GM23248 (cell line): ENCODE results near the gene KCTD3.

Experiments used
- EZH2 ChIP-seq: fragments of 200-600 bp; sonication (generic); IDR thresholded peaks from 2 replicates; pipeline ENCODE4 v1.6.1; 2018; ENCODE audit warnings: antibody characterized with exemption, mild to moderate bottlenecking; ENCODE audit not compliant: insufficient read depth, poor library complexity, severe bottlenecking
- EZH2phosphoT487 ChIP-seq: fragments of 200-600 bp; sonication (generic); IDR thresholded peaks from 2 replicates; pipeline ENCODE4 v1.6.1; 2018; ENCODE audit warnings: antibody characterized with exemption, moderate library complexity, mild to moderate bottlenecking, low read depth; ENCODE audit not compliant: insufficient read depth

- no peak for TF ChIP-seq EZH2
- no peak for TF ChIP-seq EZH2phosphoT487
These were observed 68.7 kb downstream of the KCTD3 start for GRCh38 chr1:215635827-215636226.
